OCI-LY7 (cell line): ENCODE results near the gene PSMD3.

Experiments used
- EZH2phosphoT487 ChIP-seq: fragments of 200-600 bp; sonication (generic); IDR thresholded peaks from 2 replicates; pipeline ENCODE4 v1.6.1; 2018; ENCODE audit warnings: low read depth, borderline replicate concordance, mild to moderate bottlenecking, mixed run types, antibody characterized with exemption, low read length, moderate library complexity, mixed read lengths
- TF ChIP-seq, protein P1 (sequence below): fragments of 200-600 bp; sonication (generic); conservative IDR thresholded peaks from 2 replicates; pipeline ENCODE4 v1.5.1; 2014; ENCODE audit warnings: mild to moderate bottlenecking, antibody characterized with exemption, low read length, moderate library complexity, mixed read lengths

DNA sequence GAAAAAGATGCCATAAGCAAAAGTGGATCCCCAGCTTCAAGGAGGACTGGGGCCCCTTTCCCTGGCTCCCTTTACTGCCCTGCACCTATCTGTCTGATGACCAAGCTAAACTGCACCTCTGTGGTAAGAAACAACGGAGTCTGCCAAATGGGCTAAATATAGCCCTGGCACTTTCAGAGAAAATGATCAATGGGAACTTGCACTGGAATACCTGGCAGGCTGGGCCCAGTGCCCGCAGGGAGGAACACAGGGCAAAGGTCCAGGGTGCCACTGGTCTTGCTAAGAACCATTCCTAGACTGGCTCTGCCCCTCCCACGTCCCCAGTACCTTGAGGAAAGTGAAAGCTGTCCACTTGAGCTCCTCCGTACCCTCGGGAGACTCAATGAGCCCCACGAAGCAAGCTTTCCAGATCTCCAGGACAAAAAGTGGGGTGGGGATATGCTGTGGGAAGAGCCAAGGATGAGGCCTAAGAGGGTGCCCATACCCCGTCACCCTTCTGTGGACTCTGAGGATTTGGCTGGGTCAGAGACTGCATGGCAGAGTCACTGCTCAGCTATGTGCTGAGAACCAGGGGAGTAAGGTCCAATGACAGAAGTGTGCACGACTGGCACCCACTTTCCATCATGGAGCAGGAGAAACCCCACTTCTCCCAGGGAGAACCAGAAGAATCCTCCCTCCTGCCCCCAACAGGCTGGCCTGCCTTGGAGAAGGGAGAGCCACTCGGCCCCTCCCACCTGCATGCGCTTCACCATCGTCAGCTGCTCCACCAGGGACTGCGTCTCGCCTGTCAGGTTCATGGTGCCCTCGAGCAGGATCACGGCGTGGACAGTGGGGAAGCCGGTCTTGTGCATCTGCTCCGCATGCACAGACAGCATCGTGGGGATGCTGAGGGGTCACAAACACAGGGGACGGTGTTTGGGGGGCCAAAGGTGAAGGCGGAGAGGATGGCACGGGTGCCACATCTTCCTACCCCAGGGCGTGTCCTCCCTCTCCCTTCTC is 52.0 kb downstream of the PSMD3 start:
- TF ChIP-seq, protein P1, sequence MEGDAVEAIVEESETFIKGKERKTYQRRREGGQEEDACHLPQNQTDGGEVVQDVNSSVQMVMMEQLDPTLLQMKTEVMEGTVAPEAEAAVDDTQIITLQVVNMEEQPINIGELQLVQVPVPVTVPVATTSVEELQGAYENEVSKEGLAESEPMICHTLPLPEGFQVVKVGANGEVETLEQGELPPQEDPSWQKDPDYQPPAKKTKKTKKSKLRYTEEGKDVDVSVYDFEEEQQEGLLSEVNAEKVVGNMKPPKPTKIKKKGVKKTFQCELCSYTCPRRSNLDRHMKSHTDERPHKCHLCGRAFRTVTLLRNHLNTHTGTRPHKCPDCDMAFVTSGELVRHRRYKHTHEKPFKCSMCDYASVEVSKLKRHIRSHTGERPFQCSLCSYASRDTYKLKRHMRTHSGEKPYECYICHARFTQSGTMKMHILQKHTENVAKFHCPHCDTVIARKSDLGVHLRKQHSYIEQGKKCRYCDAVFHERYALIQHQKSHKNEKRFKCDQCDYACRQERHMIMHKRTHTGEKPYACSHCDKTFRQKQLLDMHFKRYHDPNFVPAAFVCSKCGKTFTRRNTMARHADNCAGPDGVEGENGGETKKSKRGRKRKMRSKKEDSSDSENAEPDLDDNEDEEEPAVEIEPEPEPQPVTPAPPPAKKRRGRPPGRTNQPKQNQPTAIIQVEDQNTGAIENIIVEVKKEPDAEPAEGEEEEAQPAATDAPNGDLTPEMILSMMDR = no peak
- TF ChIP-seq EZH2phosphoT487 = no peak
